Esophagus (tissue), 2 donors: ENCODE measurements around the gene ZNF568. TPM values are rescaled to one million over a fixed set of nuclear protein-coding genes. Genes with fewer than 3 reads are reported as not detected.
A peak's percentile ranks its signal among the peaks of the same experiment; 100 is the strongest.

Experiments used
- H3K27ac ChIP-seq, 2 donors: one replicate each; pipeline ENCODE4 v1.5.1; 2013; ENCODE audit warnings: low read depth in 2 of 2, mild to moderate bottlenecking in 2 of 2, inconsistent platforms in 1 of 2, low read length in 1 of 2, moderate library complexity in 1 of 2
- H3K27me3 ChIP-seq, 2 donors: one replicate each; pipeline ENCODE4 v1.6.1; 2013; ENCODE audit warnings: low read length in 2 of 2, control low read depth in 1 of 2, mild to moderate bottlenecking in 1 of 2; ENCODE audit not compliant: insufficient read depth in 2 of 2, control insufficient read depth in 1 of 2
- H3K36me3 ChIP-seq, 2 donors: one replicate each; pipeline ENCODE4 v1.6.1; 2013; ENCODE audit warnings: low read length in 1 of 2; ENCODE audit not compliant: control insufficient read depth in 2 of 2, insufficient read depth in 2 of 2
- H3K4me1 ChIP-seq, 2 donors: one replicate each; pipeline ENCODE4 v1.6.1; 2013; ENCODE audit warnings: low read length in 1 of 2; ENCODE audit not compliant: control insufficient read depth in 2 of 2, insufficient read depth in 2 of 2
- H3K4me3 ChIP-seq, 2 donors: one replicate each; pipeline ENCODE4 v1.5.1; 2013; ENCODE audit warnings: low read length in 2 of 2, mild to moderate bottlenecking in 2 of 2, low read depth in 1 of 2, moderate library complexity in 1 of 2
- H3K9me3 ChIP-seq, 2 donors: one replicate each; pipeline ENCODE4 v1.6.1; 2013; ENCODE audit warnings: mild to moderate bottlenecking in 2 of 2, low read depth in 1 of 2, low read length in 1 of 2, moderate library complexity in 1 of 2; ENCODE audit not compliant: control insufficient read depth in 2 of 2, insufficient read depth in 1 of 2
- WGBS, 2 donors: extraction: QIAGEN DNeasy Blood & Tissue Kit; methylation state at CpG; one replicate each; pipeline ENCODE4 v1.1.7; 2013; 5-methylcytosine and 5-hydroxymethylcytosine counted together
- polyA plus RNA-seq, 2 donors: library from polyadenylated mRNA; stranded (reverse); fragments of 200-250 nt; gene quantifications; one replicate each; pipeline ENCODE4 v1.2.3, GENCODE V29; 2013
- donor health status: healthy with polysubstance abuse.
- donor health status: Bipolar disorder and iron deficiency.

The ZNF568 gene
- 1 to 10 TPM; 2.2 TPM for polyA plus RNA-seq

GRCh38 chr19:36915992-36916830, at the start of gene ZNF568, which contains the start of gene ZNF829:
ZNF568 (plus strand) TSS chr19:36916332; CDS start chr19:36922771, 6,439 bp downstream.
ZNF829 (minus strand) TSS chr19:36916291; CDS start chr19:36915167, 1,124 bp downstream.
- H3K4me1 ChIP-seq = peaks cover 3 to 5% of the 10 kb centered on the region in 2 donors
- H3K27me3 ChIP-seq = no peaks in the 10 kb centered on the region
- peaks cover 0 to 3% of the 10 kb centered on the region in 2 donors for H3K9me3 ChIP-seq
- peak within 1 kb of the TSS; percentile 93 to 98 for H3K27ac ChIP-seq
- 0 to 1% methylated on average over 57 of the region's 57 CpGs for WGBS, 2 donors
- peak within 1 kb of the TSS; percentile 75 to 95 for H3K4me3 ChIP-seq
- peaks cover 4 to 6% of the 10 kb centered on the region in 2 donors for H3K36me3 ChIP-seq

GRCh38 chr19:36876993-36877938, 38.9 kb upstream of the ZNF568 start:
- Histone ChIP-seq H3K36me3 (peaks cover 3 to 13% of the 10 kb centered on the region in 2 donors), H3K9me3 (peaks cover 17 to 19% of the 10 kb centered on the region in 2 donors), H3K4me1 (no peaks in the 10 kb centered on the region), H3K27me3 (no peaks in the 10 kb centered on the region), H3K4me3 (no peak overlapping the region), H3K27ac (no peak overlapping the region)
- 98 to 99% methylated on average over 10 of the region's 10 CpGs for WGBS, 2 donors

- Histone ChIP-seq H3K4me3 (no peak overlapping the region), H3K9me3 (peaks cover 11 to 19% of the 10 kb centered on the region in 2 donors), H3K4me1 (no peaks in the 10 kb centered on the region), H3K27ac (no peak overlapping the region), H3K36me3 (peaks cover 7 to 24% of the 10 kb centered on the region in 2 donors), H3K27me3 (no peaks in the 10 kb centered on the region)
- WGBS, 2 donors = 96 to 98% methylated on average over 3 of the region's 3 CpGs
These were observed 24.3 kb upstream of the ZNF568 start for GRCh38 chr19:36891768-36892357.

- no peak overlapping the region for H3K27ac ChIP-seq
- H3K27me3 ChIP-seq = no peaks in the 10 kb centered on the region
- peaks cover 10 to 29% of the 10 kb centered on the region in 2 donors for H3K36me3 ChIP-seq
- peaks cover 8 to 21% of the 10 kb centered on the region in 2 donors for H3K9me3 ChIP-seq
- H3K4me1 ChIP-seq = no peaks in the 10 kb centered on the region
- H3K4me3 ChIP-seq = no peak overlapping the region
- WGBS, 2 donors = 95 to 97% methylated on average over 2 of the region's 2 CpGs
These were observed 21.2 kb upstream of the ZNF568 start for GRCh38 chr19:36894849-36895383.

GRCh38 chr19:36898422-36898821, 17.7 kb upstream of the ZNF568 start:
- H3K4me1 ChIP-seq = no peaks in the 10 kb centered on the region
- WGBS, 2 donors = 95 to 98% methylated on average over 4 of the region's 4 CpGs
- H3K27ac ChIP-seq = no peak overlapping the region
- H3K4me3 ChIP-seq = no peak overlapping the region
- H3K36me3 ChIP-seq = peaks cover 6 to 11% of the 10 kb centered on the region in 2 donors
- no peaks in the 10 kb centered on the region for H3K27me3 ChIP-seq
- peaks cover 5 to 17% of the 10 kb centered on the region in 2 donors for H3K9me3 ChIP-seq

- Histone ChIP-seq H3K4me1 (peaks cover 3 to 5% of the 10 kb centered on the region in 2 donors), H3K27ac (no peak overlapping the region), H3K9me3 (peaks cover 0 to 3% of the 10 kb centered on the region in 2 donors), H3K36me3 (peaks cover 5 to 8% of the 10 kb centered on the region in 2 donors), H3K27me3 (no peaks in the 10 kb centered on the region), H3K4me3 (peak overlapping the region in 1 of 2 donors; percentile 75)
- 41 to 53% methylated on average over 7 of the region's 7 CpGs for WGBS, 2 donors
These were observed 859 bp downstream of the ZNF568 start for GRCh38 chr19:36916991-36917390.

GRCh38 chr19:36918090-36918489, 2.0 kb downstream of the ZNF568 start:
- Histone ChIP-seq H3K9me3 (peaks cover 0 to 10% of the 10 kb centered on the region in 2 donors), H3K4me1 (peaks cover 3 to 5% of the 10 kb centered on the region in 2 donors), H3K4me3 (no peak overlapping the region), H3K36me3 (peaks cover 8 to 11% of the 10 kb centered on the region in 2 donors), H3K27me3 (no peaks in the 10 kb centered on the region), H3K27ac (no peak overlapping the region)
- 97% methylated on average over 9 of the region's 9 CpGs for WGBS, 2 donors

- peaks cover 5 to 10% of the 10 kb centered on the region in 2 donors for H3K9me3 ChIP-seq
- no peaks in the 10 kb centered on the region for H3K4me1 ChIP-seq
- no peak overlapping the region for H3K27ac ChIP-seq
- H3K4me3 ChIP-seq = no peak overlapping the region
- WGBS, 2 donors = 97 to 98% methylated on average over 2 of the region's 2 CpGs
- no peaks in the 10 kb centered on the region for H3K27me3 ChIP-seq
- peaks cover 5 to 9% of the 10 kb centered on the region in 2 donors for H3K36me3 ChIP-seq
These were observed 15.6 kb downstream of the ZNF568 start for GRCh38 chr19:36931684-36932083.

- Histone ChIP-seq H3K9me3 (peaks cover 2 to 3% of the 10 kb centered on the region in 2 donors), H3K4me1 (no peaks in the 10 kb centered on the region), H3K4me3 (no peak overlapping the region), H3K27ac (no peak overlapping the region), H3K36me3 (peaks cover 8 to 10% of the 10 kb centered on the region in 2 donors), H3K27me3 (no peaks in the 10 kb centered on the region)
These were observed 23.0 kb downstream of the ZNF568 start for GRCh38 chr19:36939153-36939552.
